Activated naive CD4-positive, alpha-beta T cell treated with anti-CD3 and anti-CD28 coated beads for 36 hours (primary cell): ENCODE results near the gene CDK4. TPM values are rescaled to one million over a fixed set of nuclear protein-coding genes. Genes with fewer than 3 reads are reported as not detected.
A peak's percentile ranks its signal among the peaks of the same experiment; 100 is the strongest.

Experiments used
- CTCF ChIA-PET: fragments of 350-600 bp; sonication (Branson Sonifier 250); formaldehyde crosslinking; loops from one replicate; lab custom pipeline; 2021; ENCODE audit warnings: antibody characterized with exemption; lab: Charles Lee
- DNase-seq: peaks from one replicate; pipeline ENCODE4 v3.0.0-alpha.2; 2020
- H3K27ac Mint-ChIP-seq: one replicate; pipeline ENCODE4 v1.8.0; 2021; ENCODE audit warnings: mild to moderate bottlenecking, mixed read lengths
- H3K27me3 Mint-ChIP-seq: one replicate; pipeline ENCODE4 v1.8.0; 2021; ENCODE audit warnings: low read depth, mixed read lengths
- H3K36me3 Mint-ChIP-seq: one replicate; pipeline ENCODE4 v1.8.0; 2021; ENCODE audit warnings: low read depth, mixed read lengths
- H3K4me1 Mint-ChIP-seq: one replicate; pipeline ENCODE4 v1.8.0; 2021; ENCODE audit warnings: low read depth, mixed read lengths
- H3K4me3 Mint-ChIP-seq: one replicate; pipeline ENCODE4 v1.8.0; 2021; ENCODE audit warnings: mild to moderate bottlenecking, moderate library complexity, mixed read lengths
- H3K9me3 Mint-ChIP-seq: one replicate; pipeline ENCODE4 v1.8.0; 2021; ENCODE audit warnings: mixed read lengths
- intact Hi-C: fragments of 100-400 bp; cut with micrococcal nuclease; formaldehyde crosslinking; loops from one replicate; pipeline ENCODE4 v1.15.1; 2023
- total RNA-seq, 2 experiments: library from RNA; stranded (reverse); gene quantifications; one replicate each; pipeline ENCODE4 v1.2.3, GENCODE V29; 2021

Gene CDK4
- 100 to 1,000 TPM; 194 to 202 TPM for total RNA-seq

GRCh38 chr12:57751788-57752667 lies at the start of gene CDK4:
TSS of gene CDK4 (minus strand) at chr12:57752310. CDS start at chr12:57751717, 593 bp downstream.
- CTCF ChIA-PET: interaction anchor here (0.8 to 0.9 kb wide), 2 partner anchors 11 to 31 kb away, joined by 3 to 4 read pairs; partner anchors contain the start of gene TSFM
- Mint-ChIP-seq H3K27me3 (no peaks in the 10 kb centered on the region), H3K4me3 (peak within 1 kb of the TSS; percentile 100), H3K4me1 (peaks cover 51% of the 10 kb centered on the region), H3K27ac (peak within 1 kb of the TSS; percentile 99), H3K9me3 (no peaks in the 10 kb centered on the region), H3K36me3 (peaks cover 41% of the 10 kb centered on the region)
- peak; percentile 99 for DNase-seq
- intact Hi-C loops: loop anchor here (1.0 to 5.0 kb wide), 10 partner anchors 8 to 515 kb away; partner anchors contain the start of genes ATP23, EEF1AKMT3, MBD6 and METTL1

- H3K9me3 Mint-ChIP-seq: no peaks in the 10 kb centered on the region
These were observed 48.9 kb upstream of the CDK4 start for GRCh38 chr12:57800965-57801364.

GRCh38 chr12:57797933-57798332 lies 45.8 kb upstream of the CDK4 start:
- H3K36me3 Mint-ChIP-seq: peaks cover 15% of the 10 kb centered on the region
- no peak for DNase-seq
- H3K4me1 Mint-ChIP-seq: peaks cover 11% of the 10 kb centered on the region

More at GRCh38 chr12:57800965-57801364, 48.9 kb upstream of the CDK4 start:
- H3K27me3 Mint-ChIP-seq: no peaks in the 10 kb centered on the region
- CTCF ChIA-PET: interaction anchor here (21.5 kb wide), 1 partner anchor 101 kb away, joined by 255 read pairs; no protein-coding TSS in a partner anchor
- no peaks in the 10 kb centered on the region for H3K4me1 Mint-ChIP-seq
- H3K4me3 Mint-ChIP-seq: no peak overlapping the region
- no peak overlapping the region for H3K27ac Mint-ChIP-seq
- peaks cover 10% of the 10 kb centered on the region for H3K36me3 Mint-ChIP-seq
- intact Hi-C loops: no loop called here
- no peak for DNase-seq

DNA sequence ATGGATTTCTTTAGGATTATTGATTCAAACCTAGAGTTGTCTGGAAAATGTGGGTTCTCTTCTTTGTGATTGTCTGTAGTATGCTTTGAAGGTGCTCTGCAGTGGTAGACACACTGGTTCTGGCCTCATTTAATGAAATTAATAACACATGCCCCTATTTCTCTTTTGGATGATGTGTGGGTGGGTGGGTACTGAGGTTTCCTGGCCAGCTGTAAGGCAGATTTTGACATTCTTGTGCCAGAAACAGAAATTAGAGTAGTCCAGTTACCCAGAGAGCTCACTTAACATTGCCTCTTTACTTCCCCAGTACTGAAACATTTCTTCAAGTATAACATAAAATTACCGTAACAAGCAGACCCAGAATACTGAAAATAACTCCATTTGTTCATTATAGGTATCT lies 44.9 kb upstream of the CDK4 start:
- no peak for DNase-seq
- intact Hi-C loops: no loop called here
- Mint-ChIP-seq H3K4me1 (peaks cover 13% of the 10 kb centered on the region), H3K4me3 (no peak overlapping the region), H3K27me3 (no peaks in the 10 kb centered on the region), H3K9me3 (no peaks in the 10 kb centered on the region), H3K27ac (peak overlapping the region; percentile 4), H3K36me3 (peaks cover 20% of the 10 kb centered on the region)
- CTCF ChIA-PET: interaction anchor here (2.7 to 21.5 kb wide), 2 partner anchors 14 to 105 kb away, joined by 8 to 255 read pairs; partner anchors contain the start of gene TSFM

More at GRCh38 chr12:57797933-57798332, 45.8 kb upstream of the CDK4 start:
- Mint-ChIP-seq H3K27ac (no peak overlapping the region), H3K27me3 (no peaks in the 10 kb centered on the region), H3K4me3 (no peak overlapping the region), H3K9me3 (no peaks in the 10 kb centered on the region)
- intact Hi-C loops: no loop called here
- CTCF ChIA-PET: interaction anchor here (2.7 to 21.5 kb wide), 2 partner anchors 15 to 104 kb away, joined by 8 to 255 read pairs; partner anchors contain the start of gene TSFM

- no peak overlapping the region for H3K4me3 Mint-ChIP-seq
- H3K9me3 Mint-ChIP-seq: no peaks in the 10 kb centered on the region
- H3K36me3 Mint-ChIP-seq: peaks cover 21% of the 10 kb centered on the region
- DNase-seq: no peak
- peaks cover 13% of the 10 kb centered on the region for H3K4me1 Mint-ChIP-seq
- intact Hi-C loops: no loop called here
- no peaks in the 10 kb centered on the region for H3K27me3 Mint-ChIP-seq
- no peak overlapping the region for H3K27ac Mint-ChIP-seq
- CTCF ChIA-PET: interaction anchor here (1.1 to 2.1 kb wide), 3 partner anchors 8 to 39 kb away, joined by 3 to 14 read pairs (median 4); no protein-coding TSS in a partner anchor
These were observed 43.2 kb upstream of the CDK4 start for GRCh38 chr12:57795354-57795753.

DNA sequence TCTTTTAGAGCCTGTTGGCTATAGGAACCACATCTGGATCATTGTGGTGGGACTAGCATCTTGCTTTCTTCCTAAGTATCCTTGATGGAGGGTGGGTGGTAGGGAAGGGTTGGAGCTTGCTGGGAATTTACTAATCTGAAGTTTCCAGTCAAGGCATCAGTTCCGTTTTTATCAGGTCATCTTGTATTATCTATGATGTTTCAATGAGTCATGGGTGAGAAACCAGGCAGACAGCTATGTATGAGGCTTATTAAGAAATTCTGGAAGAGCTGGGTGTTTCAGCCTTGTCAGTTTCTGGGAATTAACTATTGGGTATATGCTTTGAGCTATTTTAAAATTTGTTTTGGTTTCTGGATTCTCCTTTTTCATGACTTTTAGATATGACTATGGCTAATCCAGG lies 41.8 kb upstream of the CDK4 start:
- H3K27ac Mint-ChIP-seq: peak overlapping the region; percentile 76
- peaks cover 13% of the 10 kb centered on the region for H3K4me1 Mint-ChIP-seq
- no peaks in the 10 kb centered on the region for H3K9me3 Mint-ChIP-seq
- no peaks in the 10 kb centered on the region for H3K27me3 Mint-ChIP-seq
- peaks cover 23% of the 10 kb centered on the region for H3K36me3 Mint-ChIP-seq
- intact Hi-C loops: no loop called here
- CTCF ChIA-PET: interaction anchor here (1.0 to 2.7 kb wide), 6 partner anchors 9 to 111 kb away, joined by 3 to 20 read pairs (median 4); partner anchors contain the start of gene TSFM
- no peak overlapping the region for H3K4me3 Mint-ChIP-seq
- DNase-seq: no peak

DNA sequence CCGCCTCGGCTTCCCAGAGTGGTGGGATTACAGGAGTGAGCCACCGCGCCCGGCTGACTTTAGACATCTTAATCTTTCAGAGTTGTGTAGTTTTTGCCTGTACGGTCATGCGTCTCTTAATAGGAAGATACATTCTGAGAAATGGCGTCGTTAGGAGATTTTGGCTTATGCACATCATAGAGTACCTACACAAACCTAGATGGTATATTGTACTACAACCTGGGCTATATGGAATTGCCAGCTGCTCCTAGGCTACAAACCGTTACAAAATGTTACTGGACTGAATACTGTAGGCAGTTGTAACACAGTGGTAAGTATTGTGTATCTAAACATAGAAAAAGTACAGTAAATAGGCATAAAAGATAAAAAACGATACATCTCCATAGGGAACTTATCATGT lies 31.8 kb upstream of the CDK4 start:
- H3K27ac Mint-ChIP-seq: peak overlapping the region; percentile 15
- CTCF ChIA-PET: interaction anchor here (0.9 to 2.9 kb wide), 12 partner anchors 9 to 123 kb away, joined by 3 to 20 read pairs (median 5); no protein-coding TSS in a partner anchor
- no peaks in the 10 kb centered on the region for H3K9me3 Mint-ChIP-seq
- no peaks in the 10 kb centered on the region for H3K27me3 Mint-ChIP-seq
- H3K4me3 Mint-ChIP-seq: peak overlapping the region; percentile 68
- peaks cover 31% of the 10 kb centered on the region for H3K4me1 Mint-ChIP-seq
- no peak for DNase-seq
- intact Hi-C loops: loop anchor here (2.0 to 5.0 kb wide), 2 partner anchors 19 to 202 kb away; no protein-coding TSS in a partner anchor
- H3K36me3 Mint-ChIP-seq: peaks cover 26% of the 10 kb centered on the region

GRCh38 chr12:57783466-57783801 lies 31.3 kb upstream of the CDK4 start:
- Mint-ChIP-seq H3K4me1 (peaks cover 29% of the 10 kb centered on the region), H3K4me3 (peak overlapping the region; percentile 100), H3K27ac (no peak overlapping the region), H3K9me3 (no peaks in the 10 kb centered on the region), H3K27me3 (no peaks in the 10 kb centered on the region), H3K36me3 (peaks cover 22% of the 10 kb centered on the region)
- intact Hi-C loops: loop anchor here (2.0 to 5.0 kb wide), 2 partner anchors 19 to 201 kb away; no protein-coding TSS in a partner anchor
- no peak for DNase-seq
- CTCF ChIA-PET: interaction anchor here (0.8 to 2.9 kb wide), 17 partner anchors 10 to 124 kb away, joined by 3 to 20 read pairs (median 5); partner anchors contain the start of genes AVIL and CDK4

DNA sequence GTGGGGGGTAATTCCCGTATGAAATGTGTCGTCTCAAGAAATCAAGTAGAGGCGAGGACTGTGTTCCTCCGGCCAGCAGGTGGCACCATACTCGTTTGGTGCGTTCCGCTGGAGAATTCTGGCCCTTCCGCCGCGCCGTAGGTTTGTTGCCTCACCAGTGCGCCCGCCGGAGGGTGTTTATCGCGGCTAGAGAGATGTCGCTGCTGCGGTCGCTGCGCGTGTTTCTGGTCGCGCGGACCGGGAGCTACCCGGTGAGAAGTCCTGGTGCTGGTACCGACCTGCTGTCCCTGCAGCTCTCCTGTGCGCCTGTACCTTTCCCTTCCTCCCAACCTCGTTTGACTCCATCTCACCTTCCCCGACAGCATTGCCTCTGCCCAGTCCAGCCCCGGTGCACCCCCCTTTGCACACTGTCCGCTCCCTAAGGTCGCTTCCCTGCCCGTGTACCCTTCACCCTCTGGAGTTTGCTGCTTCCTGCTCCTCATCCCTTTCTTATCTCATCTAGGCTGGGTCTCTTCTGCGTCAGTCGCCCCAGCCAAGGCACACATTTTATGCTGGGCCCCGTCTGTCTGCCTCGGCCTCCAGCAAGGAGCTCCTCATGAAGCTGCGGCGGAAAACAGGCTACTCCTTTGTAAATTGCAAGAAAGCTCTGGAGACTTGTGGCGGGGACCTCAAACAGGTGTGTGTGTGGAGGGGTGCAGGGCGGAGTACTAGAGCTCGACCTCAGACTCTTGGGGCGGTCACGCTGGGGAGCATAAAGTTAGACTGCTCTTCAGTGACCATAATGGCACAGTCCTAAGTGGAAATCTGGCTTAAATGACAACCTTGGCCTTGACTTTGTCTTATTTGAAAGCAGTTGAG lies 30.7 kb upstream of the CDK4 start, which contains the start of gene TSFM:
TSFM (plus strand) TSS at position 180 of the 858 bp plus-strand sequence; CDS start at position 195, 15 bp downstream.
- Mint-ChIP-seq H3K27me3 (no peaks in the 10 kb centered on the region), H3K27ac (peak within 1 kb of the TSS; percentile 86), H3K4me1 (peaks cover 29% of the 10 kb centered on the region), H3K4me3 (peak within 1 kb of the TSS; percentile 100), H3K36me3 (peaks cover 20% of the 10 kb centered on the region), H3K9me3 (no peaks in the 10 kb centered on the region)
- intact Hi-C loops: loop anchor here (1.0 to 5.0 kb wide), 8 partner anchors 11 to 201 kb away; partner anchors contain the start of genes CDK4, EEF1AKMT3 and METTL1
- DNase-seq: peak; percentile 99
- CTCF ChIA-PET: interaction anchor here (0.6 to 2.9 kb wide), 21 partner anchors 10 to 124 kb away, joined by 3 to 20 read pairs (median 5); partner anchors contain the start of genes AVIL and CDK4

- peaks cover 17% of the 10 kb centered on the region for H3K36me3 Mint-ChIP-seq
- H3K27me3 Mint-ChIP-seq: no peaks in the 10 kb centered on the region
- H3K27ac Mint-ChIP-seq: peak overlapping the region; percentile 86
- no peaks in the 10 kb centered on the region for H3K9me3 Mint-ChIP-seq
- H3K4me3 Mint-ChIP-seq: peak overlapping the region; percentile 100
- intact Hi-C loops: loop anchor here (1.0 to 5.0 kb wide), 8 partner anchors 10 to 200 kb away; partner anchors contain the start of genes CDK4, EEF1AKMT3 and METTL1
- CTCF ChIA-PET: interaction anchor here (0.7 to 2.9 kb wide), 13 partner anchors 11 to 135 kb away, joined by 3 to 20 read pairs (median 5); partner anchors contain the start of gene AVIL
- peaks cover 29% of the 10 kb centered on the region for H3K4me1 Mint-ChIP-seq
- DNase-seq: no peak
These were observed 30.1 kb upstream of the CDK4 start for GRCh38 chr12:57782243-57782607.

DNA sequence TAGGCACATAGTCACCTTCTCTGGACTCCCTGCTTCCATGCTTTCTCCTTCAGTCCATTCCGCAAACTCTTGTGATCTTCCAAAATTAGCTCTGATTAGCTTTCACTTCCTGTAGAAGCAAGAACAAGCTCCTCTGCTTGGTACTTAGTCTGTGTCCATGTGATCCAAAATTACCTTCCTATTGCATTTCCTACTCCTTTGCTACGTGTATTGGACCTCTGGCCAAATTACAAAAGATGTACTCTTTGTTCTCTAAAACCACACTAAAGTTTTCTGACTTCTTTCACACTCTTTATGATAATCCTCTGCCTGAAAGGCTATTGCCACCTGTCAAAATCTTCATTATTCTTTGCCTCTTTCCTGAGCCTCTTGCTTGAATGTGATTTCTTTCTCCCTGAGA lies 29.7 kb upstream of the CDK4 start:
- Mint-ChIP-seq H3K27ac (peak overlapping the region; percentile 86), H3K9me3 (no peaks in the 10 kb centered on the region), H3K36me3 (peaks cover 16% of the 10 kb centered on the region), H3K27me3 (no peaks in the 10 kb centered on the region), H3K4me3 (no peak overlapping the region), H3K4me1 (peaks cover 29% of the 10 kb centered on the region)
- intact Hi-C loops: loop anchor here (1.0 to 5.0 kb wide), 8 partner anchors 10 to 200 kb away; partner anchors contain the start of genes CDK4, EEF1AKMT3 and METTL1
- no peak for DNase-seq
- CTCF ChIA-PET: interaction anchor here (0.7 to 2.9 kb wide), 16 partner anchors 9 to 136 kb away, joined by 3 to 10 read pairs (median 4); partner anchors contain the start of genes AVIL, CYP27B1, EEF1AKMT3 and METTL1
